Adipose tissue (tissue), 3 donors: ENCODE results near the gene LORICRIN. TPM values are rescaled to one million over a fixed set of nuclear protein-coding genes. Genes with fewer than 3 reads are reported as not detected.

Experiments
- H3K27ac ChIP-seq: one replicate; pipeline ENCODE4 v1.5.1; 2013; ENCODE audit warnings: low read depth, low read length
- WGBS, 3 donors: extraction: QIAGEN DNeasy Blood & Tissue Kit; methylation state at CpG; one replicate each; pipeline ENCODE4 v1.1.7; 2013; 5-methylcytosine and 5-hydroxymethylcytosine counted together
- polyA plus RNA-seq, 3 donors: library from polyadenylated mRNA; stranded (reverse); fragments of 200-250 nt; gene quantifications; one replicate each; pipeline ENCODE4 v1.2.3, GENCODE V29; 2013
- donor health status: healthy with polysubstance abuse.
- donor health status: Bipolar disorder and iron deficiency.
- donor health status: healthy.

Gene LORICRIN
- polyA plus RNA-seq, 3 donors, result not detected

GRCh38 chr1:153246018-153246417 lies 13.5 kb upstream of the LORICRIN start:
- WGBS, 3 donors, result 58 to 88% (median 83%) methylated on average over 1 of the region's 1 CpG

GRCh38 chr1:153246825-153247224 lies 12.7 kb upstream of the LORICRIN start:
- H3K27ac ChIP-seq, result no peak overlapping the region
- 79 to 84% (median 83%) methylated on average over 2 of the region's 2 CpGs for WGBS, 3 donors

More at GRCh38 chr1:153246018-153246417, 13.5 kb upstream of the LORICRIN start:
- no peak overlapping the region for H3K27ac ChIP-seq

DNA sequence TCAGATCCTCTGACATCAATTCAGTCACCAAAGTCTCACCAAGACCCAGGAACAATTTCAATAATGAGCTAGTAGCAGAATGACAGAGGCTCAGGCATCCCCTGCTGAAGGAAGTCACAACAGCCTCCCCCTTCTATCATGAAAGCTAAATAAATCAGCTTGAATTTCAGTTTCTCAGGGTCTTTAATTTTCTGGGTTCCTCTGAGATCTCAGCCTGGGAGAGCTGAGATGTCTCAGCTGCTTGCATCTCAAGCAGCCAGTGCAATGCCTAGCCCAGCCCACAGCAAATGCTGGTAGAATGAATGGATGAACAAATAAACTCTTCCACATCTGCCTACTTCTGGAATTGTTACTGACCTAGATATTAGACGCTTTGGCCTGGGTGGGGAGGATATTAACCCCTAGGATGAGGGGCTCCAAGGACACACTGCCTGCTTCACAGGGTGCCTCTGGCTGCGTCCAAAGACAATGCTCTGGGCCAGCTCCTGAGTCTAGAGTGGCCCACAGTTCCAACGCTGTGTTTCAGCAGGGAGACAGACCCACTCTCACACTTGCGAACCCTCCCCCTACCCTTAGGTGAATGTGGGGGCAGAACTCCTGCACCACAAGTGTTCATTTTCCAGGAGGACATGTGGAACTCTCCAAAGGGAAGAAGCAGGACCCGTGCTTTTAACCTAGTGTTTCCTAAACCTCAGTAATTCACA lies 11.2 kb upstream of the LORICRIN start:
- H3K27ac ChIP-seq, result no peak overlapping the region
- WGBS, 3 donors, result 52 to 75% (median 68%) methylated on average over 5 of the region's 5 CpGs

GRCh38 chr1:153250166-153250565 lies 9.3 kb upstream of the LORICRIN start:
- WGBS, 3 donors, result 49 to 54% (median 50%) methylated on average over 1 of the region's 1 CpG
- H3K27ac ChIP-seq, result no peak overlapping the region

DNA sequence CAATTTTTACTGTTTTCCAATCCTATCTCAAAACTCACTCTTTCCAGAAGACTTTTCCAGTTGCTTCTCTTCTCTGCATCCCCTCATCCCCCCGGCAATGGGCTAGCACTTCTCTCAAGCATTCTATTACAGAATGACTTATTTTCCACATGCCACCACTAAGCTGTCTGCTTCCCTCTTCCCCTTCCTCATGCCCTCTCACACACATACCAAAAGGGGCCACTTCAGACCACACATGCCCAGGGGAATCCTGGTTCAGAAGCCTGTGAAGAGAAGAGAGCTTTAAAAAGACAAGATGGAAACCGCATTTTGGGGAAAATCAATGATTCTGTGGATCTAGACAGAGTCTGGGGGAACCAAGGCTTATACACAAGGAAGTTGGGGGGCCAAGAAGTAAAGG lies 8.4 kb upstream of the LORICRIN start:
- no peak overlapping the region for H3K27ac ChIP-seq
- WGBS, 3 donors, result 73 to 84% (median 76%) methylated on average over 2 of the region's 2 CpGs

- WGBS, 3 donors, result 77 to 88% (median 80%) methylated on average over 3 of the region's 3 CpGs
- no peak overlapping the region for H3K27ac ChIP-seq
These were observed 7.9 kb upstream of the LORICRIN start for GRCh38 chr1:153251562-153251961.

- 67 to 81% (median 76%) methylated on average over 4 of the region's 4 CpGs for WGBS, 3 donors
- H3K27ac ChIP-seq, result no peak overlapping the region
These were observed 7.5 kb upstream of the LORICRIN start for GRCh38 chr1:153251988-153252387.

GRCh38 chr1:153253076-153253475 lies 6.4 kb upstream of the LORICRIN start:
- 47 to 87% (median 57%) methylated on average over 2 of the region's 2 CpGs for WGBS, 3 donors

DNA sequence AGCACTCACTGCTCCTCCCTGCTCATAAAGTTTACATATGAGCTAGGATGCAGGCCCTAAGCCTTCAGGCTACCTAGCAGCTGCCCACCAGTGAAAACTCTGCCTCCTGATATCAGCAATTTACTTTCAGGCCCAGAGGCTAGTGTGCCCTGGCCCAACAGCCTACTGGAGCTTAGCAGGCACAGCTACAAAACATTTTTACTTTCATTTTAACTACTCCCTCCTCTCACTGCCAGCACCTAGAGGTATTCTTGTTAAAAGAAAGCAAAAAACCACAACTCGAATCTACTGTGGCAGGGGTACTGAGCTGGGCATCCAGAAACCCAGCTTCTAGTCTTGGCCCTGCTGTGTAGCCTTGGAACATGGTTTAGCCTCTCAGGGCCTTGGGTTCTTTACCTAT lies 5.8 kb upstream of the LORICRIN start:
- WGBS, 3 donors, result 40 to 54% (median 41%) methylated on average over 1 of the region's 1 CpG

More at GRCh38 chr1:153253076-153253475, 6.4 kb upstream of the LORICRIN start:
- no peak overlapping the region for H3K27ac ChIP-seq

DNA sequence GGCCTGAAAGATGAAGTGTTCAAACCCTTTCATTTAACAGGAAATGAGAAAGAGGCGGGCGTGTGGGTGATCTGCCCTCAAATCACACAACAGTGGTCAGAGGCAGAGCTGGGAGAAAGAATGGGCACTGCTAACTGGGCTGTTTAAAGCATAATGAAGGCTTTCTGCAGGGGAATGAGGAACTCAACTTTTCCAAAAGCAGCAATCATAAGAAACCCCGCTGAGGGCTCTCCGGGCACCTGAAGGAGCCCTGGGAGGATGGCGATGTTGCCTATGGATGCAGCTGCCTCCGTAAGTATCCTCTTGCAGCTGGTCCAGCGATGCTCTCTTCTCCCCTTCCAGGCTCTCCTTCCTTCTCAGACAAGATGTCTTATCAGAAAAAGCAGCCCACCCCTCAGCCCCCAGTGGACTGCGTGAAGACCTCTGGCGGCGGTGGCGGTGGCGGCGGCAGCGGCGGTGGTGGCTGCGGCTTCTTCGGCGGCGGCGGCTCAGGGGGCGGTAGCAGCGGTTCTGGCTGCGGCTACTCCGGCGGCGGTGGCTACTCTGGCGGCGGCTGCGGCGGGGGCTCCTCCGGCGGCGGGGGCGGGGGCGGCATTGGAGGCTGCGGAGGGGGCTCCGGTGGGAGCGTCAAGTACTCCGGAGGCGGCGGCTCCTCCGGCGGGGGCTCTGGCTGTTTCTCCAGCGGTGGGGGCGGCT lies 1.2 kb downstream of the LORICRIN start:
- no peak overlapping the region for H3K27ac ChIP-seq
- WGBS, 3 donors, result 8 to 12% (median 11%) methylated on average over 37 to 45 of the region's 45 CpGs

More for the DNA sequence above, 5.8 kb upstream of the LORICRIN start:
- no peak overlapping the region for H3K27ac ChIP-seq

DNA sequence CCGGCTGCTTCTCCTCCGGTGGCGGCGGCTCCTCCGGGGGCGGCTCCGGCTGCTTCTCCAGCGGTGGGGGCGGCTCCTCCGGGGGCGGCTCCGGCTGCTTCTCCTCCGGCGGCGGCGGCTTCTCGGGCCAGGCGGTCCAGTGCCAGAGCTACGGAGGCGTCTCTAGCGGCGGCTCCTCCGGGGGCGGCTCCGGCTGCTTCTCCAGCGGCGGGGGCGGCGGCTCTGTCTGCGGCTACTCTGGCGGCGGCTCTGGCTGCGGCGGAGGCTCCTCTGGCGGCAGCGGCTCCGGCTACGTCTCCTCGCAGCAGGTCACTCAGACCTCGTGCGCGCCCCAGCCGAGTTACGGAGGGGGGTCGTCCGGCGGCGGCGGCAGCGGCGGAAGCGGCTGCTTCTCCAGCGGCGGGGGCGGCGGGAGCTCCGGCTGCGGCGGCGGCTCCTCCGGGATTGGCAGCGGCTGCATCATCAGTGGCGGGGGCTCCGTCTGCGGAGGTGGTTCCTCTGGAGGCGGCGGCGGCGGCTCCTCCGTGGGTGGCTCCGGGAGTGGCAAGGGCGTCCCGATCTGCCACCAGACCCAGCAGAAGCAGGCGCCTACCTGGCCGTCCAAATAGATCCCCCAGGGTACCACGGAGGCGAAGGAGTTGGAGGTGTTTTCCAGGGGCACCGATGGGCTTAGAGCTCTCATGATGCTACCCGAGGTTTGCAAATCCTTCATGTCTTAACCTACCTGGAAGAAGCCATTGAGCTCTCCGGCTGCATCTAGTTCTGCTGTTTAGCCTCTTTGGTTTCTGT lies 2.0 kb downstream of the LORICRIN start:
- no peak overlapping the region for H3K27ac ChIP-seq
- 2% methylated on average over 63 to 80 of the region's 80 CpGs for WGBS, 3 donors

DNA sequence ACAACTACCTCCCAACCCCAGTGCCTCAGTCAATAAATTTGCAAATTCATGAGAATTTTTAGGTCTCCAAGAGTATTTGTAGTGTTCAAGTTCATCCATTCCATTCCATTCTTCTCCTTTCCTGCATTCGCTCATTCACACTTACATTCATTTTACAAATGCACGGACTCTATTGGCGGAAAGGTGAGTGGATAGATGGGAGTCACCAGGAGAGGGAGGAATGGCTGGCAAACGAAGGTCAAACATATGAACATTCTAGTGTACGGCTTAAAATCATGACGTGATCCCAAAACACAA lies 2.5 kb downstream of the LORICRIN start:
- 57 to 65% (median 62%) methylated on average over 6 of the region's 6 CpGs for WGBS, 3 donors
- H3K27ac ChIP-seq, result no peak overlapping the region

DNA sequence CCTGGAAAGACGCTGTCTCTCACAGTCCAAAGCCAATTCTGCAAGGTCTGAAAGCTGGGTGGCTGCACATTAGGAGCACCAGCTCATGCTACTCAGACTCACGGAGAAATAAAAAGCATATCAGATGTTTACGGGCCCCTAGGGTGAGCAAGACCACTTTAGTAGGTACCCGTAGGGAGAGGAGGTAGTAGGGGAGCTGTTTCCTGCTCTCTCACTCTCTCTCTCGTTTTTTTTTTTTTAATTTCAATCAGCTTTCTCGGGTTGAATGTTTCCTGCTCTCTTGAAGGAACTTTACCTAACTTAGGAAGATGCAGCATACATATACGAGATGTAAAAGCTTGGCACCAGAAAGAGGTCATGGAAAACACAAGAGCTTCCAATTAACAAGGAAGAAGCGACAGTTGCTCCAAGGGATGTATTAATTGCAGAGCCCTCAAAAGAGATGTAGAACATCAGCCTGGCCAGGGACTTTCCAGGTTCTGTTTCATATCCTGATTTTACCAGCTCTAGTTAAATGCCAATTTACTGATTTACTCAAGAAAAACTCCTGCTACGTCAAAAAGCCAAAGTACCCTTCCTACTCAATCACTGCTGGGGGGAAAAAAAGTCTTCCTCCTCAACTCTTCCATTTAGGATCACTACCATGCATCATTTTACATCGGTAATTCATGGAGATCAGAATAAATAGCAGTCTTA lies 3.1 kb downstream of the LORICRIN start:
- WGBS, 3 donors, result 35 to 50% (median 37%) methylated on average over 10 of the region's 10 CpGs
- no peak overlapping the region for H3K27ac ChIP-seq

- 80 to 86% (median 85%) methylated on average over 1 of the region's 1 CpG for WGBS, 3 donors
- no peak overlapping the region for H3K27ac ChIP-seq
These were observed 6.0 kb downstream of the LORICRIN start for GRCh38 chr1:153265457-153265856.

- H3K27ac ChIP-seq, result no peak overlapping the region
- WGBS, 3 donors, result 61 to 97% (median 65%) methylated on average over 1 of the region's 1 CpG
These were observed 12.2 kb downstream of the LORICRIN start for GRCh38 chr1:153271711-153272110.

DNA sequence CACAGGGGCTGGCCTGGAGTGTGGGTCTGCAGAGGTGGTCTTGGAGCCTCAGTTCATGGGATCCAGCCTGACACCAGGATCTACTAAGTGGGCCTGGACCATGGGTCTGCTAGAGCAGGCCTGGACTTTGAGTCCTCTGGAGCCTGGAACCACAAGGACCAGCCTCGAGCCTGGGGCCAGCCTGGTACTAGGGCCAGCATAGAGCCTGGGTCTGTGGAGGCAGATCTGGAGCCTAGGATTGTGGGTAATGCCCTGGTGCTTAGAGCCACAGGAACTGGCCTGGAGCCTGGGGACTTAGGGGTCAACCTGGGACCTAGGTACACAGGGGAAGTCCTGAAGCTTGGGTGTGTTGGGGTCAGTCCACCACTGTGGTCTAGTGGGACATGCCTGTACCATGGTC lies 12.7 kb downstream of the LORICRIN start:
- H3K27ac ChIP-seq, result no peak overlapping the region
- 67 to 84% (median 73%) methylated on average over 1 of the region's 1 CpG for WGBS, 3 donors

DNA sequence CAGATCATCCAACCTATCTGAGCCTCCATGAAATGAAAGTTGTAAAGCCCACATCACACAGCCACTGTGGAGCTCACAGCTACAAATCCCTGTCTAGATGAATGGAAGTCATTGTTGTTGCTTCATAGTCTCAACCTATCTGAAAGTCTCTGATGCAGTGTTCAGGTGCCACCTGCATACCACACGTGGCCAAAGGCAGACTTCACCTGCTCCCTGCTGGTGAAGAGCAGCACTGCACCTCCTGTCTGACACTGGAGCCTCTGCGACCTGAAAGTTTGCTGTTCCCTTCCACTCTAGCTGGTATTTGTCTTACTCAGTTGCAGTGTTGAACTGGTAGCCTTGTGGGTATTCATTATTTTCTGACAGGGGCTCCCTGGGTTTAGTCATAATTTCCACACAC lies 18.4 kb downstream of the LORICRIN start:
- 7 to 24% (median 20%) methylated on average over 2 of the region's 2 CpGs for WGBS, 3 donors

GRCh38 chr1:153288634-153289275 lies 29.3 kb downstream of the LORICRIN start:
- no peak overlapping the region for H3K27ac ChIP-seq
- WGBS, 3 donors, result 55 to 67% (median 63%) methylated on average over 11 of the region's 11 CpGs

More for the DNA sequence above, 18.4 kb downstream of the LORICRIN start:
- no peak overlapping the region for H3K27ac ChIP-seq
